NT2/D1 (cell line): ENCODE data around the gene NHLRC2.

Experiments used
- SUZ12 ChIP-seq: IDR thresholded peaks from 2 replicates; pipeline ENCODE4 v1.6.1; 2011; ENCODE audit not compliant: insufficient read length, insufficient read depth; ENCODE audit errors: extremely low read depth
- YY1 ChIP-seq: IDR thresholded peaks from 2 replicates; pipeline ENCODE4 v1.6.1; 2011; ENCODE audit not compliant: insufficient read length, insufficient read depth
- ZNF274 ChIP-seq: IDR thresholded peaks from 2 replicates; pipeline ENCODE4 v1.6.1; 2011; ENCODE audit warnings: mild to moderate bottlenecking, low read depth, low read length

- TF ChIP-seq SUZ12 (no peak), YY1 (no peak), ZNF274 (no peak)
Measured at GRCh38 chr10:113846036-113846435, 8.4 kb upstream of the NHLRC2 start.
